NCI-H1694 treated with DMSO at 0.1 percent for 48 hours (cell line): Measurements from ENCODE around the gene SLC17A4.
A peak's percentile ranks its signal among the peaks of the same experiment; 100 is the strongest.
"Not testable (repeated sequence)": the region's sequence is repeated elsewhere in the genome, so short reads cannot be mapped to it uniquely, and the experiment has no call there.

ENCODE experiments used
- DNase-seq: peaks from one replicate; lab custom pipeline; 2025; lab: John Stamatoyannopoulos, UW

SLC17A4 gene

DNA sequence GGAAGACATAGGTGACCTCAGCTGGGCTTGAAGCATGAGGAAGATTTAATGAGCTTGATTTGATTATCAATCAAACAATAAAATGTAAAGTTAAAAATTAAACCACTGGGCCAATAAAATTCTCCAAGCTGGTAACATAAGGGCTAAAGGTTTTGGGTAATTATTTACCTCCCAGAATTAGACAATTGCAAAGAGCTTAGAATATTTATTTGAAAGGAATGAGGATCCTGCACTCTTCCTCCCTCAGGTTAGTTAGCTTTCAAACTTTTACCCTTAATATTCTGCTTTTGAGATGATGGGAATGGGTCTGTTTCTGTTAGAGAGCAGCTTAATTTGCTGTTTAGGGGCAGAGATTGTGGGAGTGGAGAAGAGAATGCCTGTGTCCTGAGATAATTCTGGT is at the start of gene SLC17A4:
SLC17A4 (plus strand) TSS at position 208 of the 400 bp plus-strand sequence. CDS start 7,221 bp downstream, outside the sequence.
- DNase-seq = no peak

- no peak for DNase-seq
Observed at GRCh38 chr6:25706314-25707014, 48.1 kb upstream of the SLC17A4 start.

DNA sequence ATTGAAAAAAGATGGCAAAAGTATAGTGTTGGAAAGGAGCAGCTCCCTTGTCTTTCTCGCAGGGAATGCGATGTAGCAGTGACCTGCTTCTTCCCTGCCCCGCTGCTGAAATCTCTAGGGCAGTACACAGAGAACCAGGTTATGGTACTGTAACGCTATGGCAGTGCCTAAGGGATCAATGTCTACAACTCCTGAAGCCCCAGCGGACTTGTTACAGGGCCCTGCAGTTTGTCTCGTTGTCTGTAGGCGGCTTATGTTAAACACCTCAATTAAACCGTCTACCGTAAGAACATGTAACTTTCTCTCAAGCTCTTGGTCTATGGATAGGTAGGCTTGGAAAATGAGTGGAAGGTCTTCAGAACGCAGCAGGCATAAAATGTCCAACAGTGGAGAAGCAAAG is 44.8 kb upstream of the SLC17A4 start:
- no peak for DNase-seq

DNA sequence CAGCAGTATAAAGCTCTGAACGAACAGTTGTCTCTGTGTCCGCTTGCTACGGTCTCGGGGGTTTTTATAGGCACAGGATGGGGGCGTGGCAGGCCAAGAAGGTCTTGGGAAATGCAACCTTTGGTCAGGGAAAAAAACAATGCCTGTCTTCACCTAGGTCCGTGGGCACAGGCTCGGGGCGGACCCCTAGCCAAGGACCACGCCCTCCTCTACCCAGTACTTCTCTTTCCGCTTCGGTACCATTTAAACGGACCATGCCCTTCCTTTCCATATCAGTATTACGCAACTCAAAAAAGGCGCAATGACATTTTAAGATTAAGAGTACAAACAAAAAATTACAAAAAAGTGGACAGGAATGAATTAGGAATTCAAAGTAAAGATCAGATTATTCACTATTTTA is 44.3 kb upstream of the SLC17A4 start:
- DNase-seq = no peak

- peak; percentile 21 for DNase-seq
Observed at GRCh38 chr6:25713824-25714223, 40.7 kb upstream of the SLC17A4 start.

DNA sequence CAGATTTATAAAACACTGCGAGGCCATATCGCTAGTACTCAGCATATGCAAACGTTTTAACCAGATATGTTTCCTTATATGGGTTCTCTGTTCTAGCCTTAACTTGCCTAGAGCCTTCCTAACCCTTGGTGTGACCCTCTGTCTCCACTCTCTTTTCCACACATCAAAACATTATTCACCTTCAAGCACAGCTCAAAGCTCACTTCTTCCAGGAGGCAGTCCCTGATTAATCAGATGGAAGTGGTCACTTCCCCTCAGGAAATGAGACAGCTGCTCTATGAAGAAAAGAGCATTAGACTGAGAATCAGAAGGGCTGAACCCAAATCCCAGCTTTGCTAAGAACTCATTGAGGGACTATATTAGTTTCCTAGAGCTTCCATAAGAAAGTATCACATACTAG is 39.8 kb upstream of the SLC17A4 start:
- DNase-seq = no peak

- DNase-seq = no peak
Observed at GRCh38 chr6:25715794-25716193, 38.7 kb upstream of the SLC17A4 start.

DNA sequence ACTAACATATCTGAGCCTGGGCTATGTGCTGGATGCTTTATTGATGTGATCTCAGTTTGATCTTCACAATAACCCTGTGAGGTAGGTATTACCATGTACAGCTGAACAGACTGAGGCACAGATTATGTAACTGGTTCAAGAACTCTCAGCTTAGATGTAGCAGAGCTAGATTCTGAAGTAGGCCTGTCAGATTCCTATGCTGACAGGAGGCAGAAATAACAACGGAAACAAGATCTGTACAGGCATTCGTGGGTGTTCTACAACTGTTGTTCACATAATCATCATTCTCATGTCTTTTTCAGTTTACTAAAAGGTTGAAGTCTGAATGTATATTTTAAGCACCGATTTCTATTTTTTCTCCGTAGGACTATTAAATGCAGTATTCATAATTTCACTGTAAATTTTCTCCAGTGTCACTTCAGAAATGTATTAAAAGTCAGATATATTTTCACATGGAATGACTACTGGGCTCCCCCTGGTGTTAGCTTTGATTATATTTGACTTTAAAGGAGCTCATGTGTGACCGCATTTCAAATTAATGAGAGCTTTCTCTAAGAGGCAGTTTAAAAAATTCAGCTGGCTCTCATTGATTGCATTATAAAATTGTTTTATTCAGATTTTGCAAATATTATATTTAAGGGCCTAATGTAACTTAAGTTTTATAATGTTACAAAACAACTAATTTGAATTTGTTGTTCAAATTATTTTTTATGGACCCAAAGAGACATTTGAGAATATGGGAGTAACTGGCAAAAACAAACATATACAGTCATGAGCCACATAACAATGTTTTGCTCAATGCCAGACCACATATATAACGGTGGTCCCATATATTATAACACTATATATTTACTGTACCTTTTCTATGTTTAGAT is 36.4 kb upstream of the SLC17A4 start:
- DNase-seq = peak; percentile 53

GRCh38 chr6:25726122-25726911 is 28.2 kb upstream of the SLC17A4 start:
- no peak for DNase-seq

GRCh38 chr6:25727028-25727427 is 27.5 kb upstream of the SLC17A4 start:
- DNase-seq = no peak

GRCh38 chr6:25730907-25731306 is 23.6 kb upstream of the SLC17A4 start:
- no peak for DNase-seq

DNA sequence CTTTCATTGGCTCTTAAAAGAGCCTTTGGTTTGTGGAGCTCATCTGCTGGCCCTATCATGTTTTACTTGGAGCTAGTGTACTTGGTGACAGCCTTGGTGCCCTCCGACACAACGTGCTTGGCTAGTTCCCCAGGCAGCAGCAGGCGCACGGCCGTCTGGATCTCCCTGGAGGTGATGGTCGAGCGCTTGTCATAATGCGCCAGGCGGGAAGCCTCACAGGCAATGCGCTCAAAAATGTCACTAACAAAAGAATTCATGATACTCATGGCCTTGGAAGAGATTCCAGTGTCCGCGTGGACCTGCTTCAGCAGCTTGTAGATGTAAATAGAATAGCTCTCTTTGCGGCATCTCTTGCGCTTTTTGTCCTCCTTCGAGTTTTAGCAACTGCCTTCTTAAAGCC is 22.8 kb upstream of the SLC17A4 start:
- no peak for DNase-seq

- DNase-seq = no peak
Observed at GRCh38 chr6:25732468-25733198, 21.9 kb upstream of the SLC17A4 start.

DNA sequence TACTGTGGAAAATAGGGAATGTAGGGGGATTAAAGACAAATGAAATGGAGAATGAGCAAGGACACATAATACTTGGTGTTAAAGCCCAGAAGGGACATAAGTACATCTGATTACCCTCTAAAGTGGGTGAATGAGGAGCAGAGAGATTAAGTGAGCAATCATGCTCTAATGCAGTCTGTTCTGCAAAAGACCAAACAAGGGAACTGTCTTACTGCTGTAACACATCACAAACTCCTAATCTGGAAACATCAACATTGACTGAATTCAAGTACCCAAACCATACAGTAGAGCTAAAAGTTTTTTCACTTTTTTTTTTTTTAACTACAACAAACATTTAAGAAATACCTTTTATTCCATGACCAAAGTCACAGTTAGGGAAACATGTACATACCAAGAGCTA is 19.3 kb upstream of the SLC17A4 start:
- DNase-seq = no peak

- DNase-seq = no peak
Observed at GRCh38 chr6:25743868-25744267, 10.7 kb upstream of the SLC17A4 start.

- DNase-seq = no peak
Observed at GRCh38 chr6:25745836-25746235, 8.7 kb upstream of the SLC17A4 start.

DNA sequence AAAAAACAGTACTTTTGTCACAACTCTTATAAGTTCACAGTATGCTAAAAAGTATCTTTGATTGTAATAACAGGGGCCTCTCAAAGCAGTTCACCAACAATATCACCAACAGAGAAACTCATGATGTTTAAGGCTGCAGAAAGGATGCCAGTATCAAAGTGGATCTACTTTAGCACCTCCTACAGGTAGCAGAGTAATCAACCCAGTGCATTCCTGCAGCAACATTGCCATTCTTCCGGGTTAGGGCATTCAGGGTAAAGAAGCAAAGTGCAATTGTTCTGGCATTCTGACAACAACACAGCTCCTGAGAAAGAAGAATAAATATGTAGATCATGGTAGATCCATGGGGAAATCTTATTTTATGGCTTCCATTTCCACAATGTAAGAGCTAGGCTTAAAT is 7.6 kb upstream of the SLC17A4 start:
- DNase-seq = no peak

DNA sequence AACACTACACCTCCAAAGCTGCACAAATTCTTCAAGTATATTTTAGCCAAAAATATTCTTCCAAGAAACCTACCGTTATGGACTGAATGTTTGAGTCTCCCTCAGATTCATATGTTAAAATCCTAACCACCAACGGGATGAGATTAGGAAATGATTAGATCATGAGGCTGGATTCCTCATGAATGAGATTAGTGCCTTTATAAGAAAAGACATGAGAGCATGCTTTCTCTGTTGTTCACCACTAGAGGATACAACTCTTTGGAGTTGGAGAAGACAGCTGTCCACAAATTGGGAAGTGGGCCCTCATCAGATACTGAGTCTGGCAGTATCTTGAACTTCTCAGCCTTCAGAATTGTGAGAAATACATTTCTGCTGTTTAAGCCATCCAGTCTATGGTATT is 7.1 kb upstream of the SLC17A4 start:
- DNase-seq = no peak

- no peak for DNase-seq
Observed at GRCh38 chr6:25748049-25748448, 6.5 kb upstream of the SLC17A4 start.

GRCh38 chr6:25748601-25749517 is 5.7 kb upstream of the SLC17A4 start:
- not testable (repeated sequence) for DNase-seq

DNA sequence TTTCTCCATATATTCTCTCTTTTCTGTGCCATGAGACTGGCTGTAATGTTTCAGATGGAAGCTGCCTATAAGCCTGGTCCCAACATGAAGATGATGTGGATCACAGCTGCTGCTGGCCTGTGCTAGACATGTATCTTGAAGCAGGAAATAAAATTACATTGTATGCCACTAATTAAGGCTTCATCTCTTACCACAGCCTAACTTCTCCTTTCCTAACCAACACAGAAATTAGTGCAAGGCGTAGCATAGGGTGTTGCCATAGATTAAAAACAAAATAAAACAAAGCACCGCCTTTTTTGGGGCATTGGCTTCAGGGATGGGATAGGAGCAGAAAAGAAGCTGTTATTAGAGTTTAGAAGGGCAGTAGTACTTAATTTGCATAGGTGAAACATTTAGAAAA is 4.7 kb upstream of the SLC17A4 start:
- no peak for DNase-seq
